NCI-H1930 (cell line): Measurements from ENCODE around the gene WFIKKN1.

Source experiments
- DNase-seq, 2 experiments: peaks; one replicate each; lab custom pipeline; 2025; lab: John Stamatoyannopoulos, UW

Gene WFIKKN1

GRCh38 chr16:630815-631405 lies at the start of gene WFIKKN1:
Gene WFIKKN1 (plus strand): TSS chr16:630985. CDS start chr16:631254, 269 bp downstream.
- DNase-seq = no peak

- no peak for DNase-seq
These were observed 48.6 kb upstream of the WFIKKN1 start for GRCh38 chr16:582218-582613.

- no peak for DNase-seq
These were observed 48.0 kb upstream of the WFIKKN1 start for GRCh38 chr16:582614-583331.

GRCh38 chr16:583470-583814 lies 47.3 kb upstream of the WFIKKN1 start:
- DNase-seq = peak; percentile 38 to 55

- peak in 1 of 2 experiments; percentile 38 for DNase-seq
These were observed 46.8 kb upstream of the WFIKKN1 start for GRCh38 chr16:583815-584591.

- DNase-seq = peak; percentile 40 to 53
These were observed 45.4 kb upstream of the WFIKKN1 start for GRCh38 chr16:585351-585750.

GRCh38 chr16:586047-586644 lies 44.6 kb upstream of the WFIKKN1 start:
- no peak for DNase-seq

- DNase-seq = no peak
These were observed 43.9 kb upstream of the WFIKKN1 start for GRCh38 chr16:586645-587590.

GRCh38 chr16:588639-588888 lies 42.2 kb upstream of the WFIKKN1 start:
- DNase-seq = no peak

GRCh38 chr16:588889-589657 lies 41.7 kb upstream of the WFIKKN1 start:
- DNase-seq = peak; percentile 93 to 96

GRCh38 chr16:589658-590187 lies 41.1 kb upstream of the WFIKKN1 start, which contains the start of gene RAB40C:
Gene RAB40C (plus strand): TSS chr16:590066. CDS start chr16:590292, 226 bp downstream.
- peak; percentile 97 to 98 for DNase-seq

GRCh38 chr16:590188-590814 lies 40.5 kb upstream of the WFIKKN1 start:
- no peak for DNase-seq

- DNase-seq = no peak
These were observed 40.0 kb upstream of the WFIKKN1 start for GRCh38 chr16:590815-591200.

- no peak for DNase-seq
These were observed 39.6 kb upstream of the WFIKKN1 start for GRCh38 chr16:591231-591630.

GRCh38 chr16:591892-592517 lies 38.8 kb upstream of the WFIKKN1 start:
- DNase-seq = no peak

- no peak for DNase-seq
These were observed 38.1 kb upstream of the WFIKKN1 start for GRCh38 chr16:592518-593306.

- DNase-seq = no peak
These were observed 37.4 kb upstream of the WFIKKN1 start for GRCh38 chr16:593406-593805.

- DNase-seq = no peak
These were observed 37.0 kb upstream of the WFIKKN1 start for GRCh38 chr16:593807-594206.

GRCh38 chr16:595094-595528 lies 35.7 kb upstream of the WFIKKN1 start:
- no peak for DNase-seq
